ENCODE data around the gene AFTPH.

Gene AFTPH

GRCh38 chr2:64605026-64605471 lies 80.9 kb downstream of the AFTPH start:
- TF ChIP-seq EZH2 (IDR thresholded peaks at IDR 0.05; ENCODE audit: borderline replicate concordance, low read depth, low read length, severe bottlenecking) (no peak), CTCF (IDR thresholded peaks at IDR 0.05; ENCODE audit: borderline replicate concordance, extremely low read depth, low read length, poor library complexity, severe bottlenecking) (no peak)
- Histone ChIP-seq H4K20me1 (ENCODE audit: insufficient read depth, low read length) (0 out of 2 replicates have a peak, but pooled peaks cover 3% of the 10 kb centered on the region), H3K4me3 (ENCODE audit: low read depth in 1 of 2, low read length in 2 of 2) (no peak overlapping the region), H3K4me2 (ENCODE audit: insufficient read depth, low read length) (no peak overlapping the region), H3K27me3 (ENCODE audit: insufficient read depth, low read length, poor library complexity) (no peaks in the 10 kb centered on the region), H3K9ac (ENCODE audit: low read depth, low read length) (no peak overlapping the region), H3K79me2 (ENCODE audit: insufficient read depth, low read length) (no peaks in the 10 kb centered on the region), H3K9me3 (ENCODE audit: insufficient read depth, low read length, severe bottlenecking) (no peaks in the 10 kb centered on the region), H2AFZ (ENCODE audit: low read depth, low read length) (no peak overlapping the region), H3K27ac (ENCODE audit: low read length) (no peak overlapping the region), H3K4me1 (ENCODE audit: insufficient read depth, low read length) (no peaks in the 10 kb centered on the region), H3K36me3 (ENCODE audit: insufficient read depth, low read length) (no peaks in the 10 kb centered on the region)
- DNase-seq (no peak), ATAC-seq (ENCODE audit: insufficient read depth, low read depth) (no peak)

- no peak overlapping the region for H3K4me2 ChIP-seq (ENCODE audit: insufficient read depth, low read length)
- no peak overlapping the region for H3K9ac ChIP-seq (ENCODE audit: low read depth, low read length)
- no peaks in the 10 kb centered on the region for H3K4me1 ChIP-seq (ENCODE audit: insufficient read depth, low read length)
- no peaks in the 10 kb centered on the region for H3K9me3 ChIP-seq (ENCODE audit: insufficient read depth, low read length, severe bottlenecking)
- H3K4me3 ChIP-seq (ENCODE audit: low read depth in 1 of 2, low read length in 2 of 2): no peak overlapping the region
- peaks cover 3% of the 10 kb centered on the region for H3K27me3 ChIP-seq (ENCODE audit: insufficient read depth, low read length, poor library complexity)
- no peaks in the 10 kb centered on the region for H3K36me3 ChIP-seq (ENCODE audit: insufficient read depth, low read length)
- ATAC-seq (ENCODE audit: insufficient read depth, low read depth): no peak
- 0 out of 2 replicates have a peak, but pooled peaks cover 3% of the 10 kb centered on the region for H4K20me1 ChIP-seq (ENCODE audit: insufficient read depth, low read length)
- DNase-seq: no peak
- H3K27ac ChIP-seq (ENCODE audit: low read length): no peak overlapping the region
- H3K79me2 ChIP-seq (ENCODE audit: insufficient read depth, low read length): no peaks in the 10 kb centered on the region
- no peak overlapping the region for H2AFZ ChIP-seq (ENCODE audit: low read depth, low read length)
- TF ChIP-seq EZH2 (IDR thresholded peaks at IDR 0.05; ENCODE audit: borderline replicate concordance, low read depth, low read length, severe bottlenecking): no peak
- no peak for TF ChIP-seq CTCF (IDR thresholded peaks at IDR 0.05; ENCODE audit: borderline replicate concordance, extremely low read depth, low read length, poor library complexity, severe bottlenecking)
Observed at GRCh38 chr2:64605991-64606478, 81.9 kb downstream of the AFTPH start.

GRCh38 chr2:64606479-64607363 lies 82.6 kb downstream of the AFTPH start:
- H3K4me1 ChIP-seq (ENCODE audit: insufficient read depth, low read length): no peaks in the 10 kb centered on the region
- H3K9ac ChIP-seq (ENCODE audit: low read depth, low read length): no peak overlapping the region
- no peaks in the 10 kb centered on the region for H3K36me3 ChIP-seq (ENCODE audit: insufficient read depth, low read length)
- 0 out of 3 replicates have a peak, but pooled peaks have one; percentile 44 for ATAC-seq (ENCODE audit: insufficient read depth, low read depth)
- peaks cover 3% of the 10 kb centered on the region for H3K27me3 ChIP-seq (ENCODE audit: insufficient read depth, low read length, poor library complexity)
- no peak overlapping the region for H3K4me2 ChIP-seq (ENCODE audit: insufficient read depth, low read length)
- 0 out of 2 replicates have a peak, but pooled peaks cover 3% of the 10 kb centered on the region for H4K20me1 ChIP-seq (ENCODE audit: insufficient read depth, low read length)
- H3K27ac ChIP-seq (ENCODE audit: low read length): no peak overlapping the region
- TF ChIP-seq CTCF (IDR thresholded peaks at IDR 0.05; ENCODE audit: borderline replicate concordance, extremely low read depth, low read length, poor library complexity, severe bottlenecking) (no peak), EZH2 (IDR thresholded peaks at IDR 0.05; ENCODE audit: borderline replicate concordance, low read depth, low read length, severe bottlenecking) (no peak)
- no peak overlapping the region for H3K4me3 ChIP-seq (ENCODE audit: low read depth in 1 of 2, low read length in 2 of 2)
- H3K79me2 ChIP-seq (ENCODE audit: insufficient read depth, low read length): no peaks in the 10 kb centered on the region
- H3K9me3 ChIP-seq (ENCODE audit: insufficient read depth, low read length, severe bottlenecking): no peaks in the 10 kb centered on the region
- no peak overlapping the region for H2AFZ ChIP-seq (ENCODE audit: low read depth, low read length)
- peak; percentile 30 for DNase-seq

Data from DND-41 (cell line).